Mesothelial cell of epicardium (in vitro differentiated cells): ENCODE measurements around the gene NTRK3. TPM values are rescaled to one million over a fixed set of nuclear protein-coding genes. Genes with fewer than 3 reads are reported as not detected.
"Not testable (repeated sequence)": the region's sequence is repeated elsewhere in the genome, so short reads cannot be mapped to it uniquely, and the experiment has no call there.

ENCODE experiments used
- DNase-seq, 2 experiments: peaks; one replicate each; pipeline ENCODE4 v3.0.0; 2021; ENCODE audit warnings: low spot score in 2 of 2; ENCODE audit not compliant: unreplicated experiment in 2 of 2
- H3K27ac Mint-ChIP-seq: 2 replicates; pipeline ENCODE4 v1.8.0; 2021; ENCODE audit warnings: mixed read lengths
- H3K27me3 Mint-ChIP-seq: 2 replicates; pipeline ENCODE4 v1.8.0; 2021; ENCODE audit warnings: low read depth, mixed read lengths
- H3K36me3 Mint-ChIP-seq: 2 replicates; pipeline ENCODE4 v1.8.0; 2021; ENCODE audit warnings: mixed read lengths
- H3K4me1 Mint-ChIP-seq: 2 replicates; pipeline ENCODE4 v1.8.0; 2021; ENCODE audit warnings: mixed read lengths
- H3K4me3 Mint-ChIP-seq: 2 replicates; pipeline ENCODE4 v1.8.0; 2021; ENCODE audit warnings: mild to moderate bottlenecking, moderate library complexity, mixed read lengths
- H3K9me3 Mint-ChIP-seq: 2 replicates; pipeline ENCODE4 v1.8.0; 2021; ENCODE audit warnings: mixed read lengths
- CTCF ChIP-seq: fragments of 200-600 bp; sonication (generic); IDR thresholded peaks from one replicate; pipeline ENCODE4 v1.5.0; 2021; ENCODE audit warnings: antibody characterized with exemption; ENCODE audit not compliant: unreplicated experiment
- total RNA-seq: library from RNA; stranded (reverse); gene quantifications from 3 replicates; pipeline ENCODE4 v1.2.1, GENCODE V29; 2021

The NTRK3 gene
- total RNA-seq, 1 donor from 2014 or later = 2.1 TPM

GRCh38 chr15:87849181-87849580 lies 407.4 kb downstream of the NTRK3 start:
- H3K36me3 Mint-ChIP-seq = no peaks in the 10 kb centered on the region
- no peak overlapping the region for H3K27ac Mint-ChIP-seq
- H3K4me3 Mint-ChIP-seq = no peak overlapping the region
- DNase-seq = no peak
- H3K27me3 Mint-ChIP-seq = peaks cover 15% of the 10 kb centered on the region
- peaks cover 4% of the 10 kb centered on the region for H3K9me3 Mint-ChIP-seq
- no peak for TF ChIP-seq CTCF
- no peaks in the 10 kb centered on the region for H3K4me1 Mint-ChIP-seq

GRCh38 chr15:87848012-87848411 lies 408.5 kb downstream of the NTRK3 start:
- H3K36me3 Mint-ChIP-seq = no peaks in the 10 kb centered on the region
- no peak for TF ChIP-seq CTCF
- H3K9me3 Mint-ChIP-seq = peaks cover 4% of the 10 kb centered on the region
- no peaks in the 10 kb centered on the region for H3K4me1 Mint-ChIP-seq
- H3K27me3 Mint-ChIP-seq = peaks cover 13% of the 10 kb centered on the region
- no peak overlapping the region for H3K27ac Mint-ChIP-seq
- DNase-seq = no peak
- no peak overlapping the region for H3K4me3 Mint-ChIP-seq

GRCh38 chr15:87846746-87847145 lies 409.8 kb downstream of the NTRK3 start:
- TF ChIP-seq CTCF = no peak
- Mint-ChIP-seq H3K27ac (no peak overlapping the region), H3K27me3 (peaks cover 6% of the 10 kb centered on the region), H3K4me3 (no peak overlapping the region), H3K9me3 (peaks cover 4% of the 10 kb centered on the region), H3K36me3 (no peaks in the 10 kb centered on the region), H3K4me1 (no peaks in the 10 kb centered on the region)
- DNase-seq = no peak

GRCh38 chr15:87843312-87843711 lies 413.2 kb downstream of the NTRK3 start:
- no peaks in the 10 kb centered on the region for H3K36me3 Mint-ChIP-seq
- peaks cover 2% of the 10 kb centered on the region for H3K27me3 Mint-ChIP-seq
- H3K9me3 Mint-ChIP-seq = peaks cover 4% of the 10 kb centered on the region
- no peak overlapping the region for H3K4me3 Mint-ChIP-seq
- TF ChIP-seq CTCF = no peak
- H3K4me1 Mint-ChIP-seq = no peaks in the 10 kb centered on the region
- no peak overlapping the region for H3K27ac Mint-ChIP-seq
- no peak for DNase-seq

GRCh38 chr15:87841426-87841998 lies 415.0 kb downstream of the NTRK3 start:
- no peak overlapping the region for H3K27ac Mint-ChIP-seq
- H3K36me3 Mint-ChIP-seq = no peaks in the 10 kb centered on the region
- peaks cover 8% of the 10 kb centered on the region for H3K9me3 Mint-ChIP-seq
- no peak for DNase-seq
- H3K4me3 Mint-ChIP-seq = no peak overlapping the region
- peaks cover 2% of the 10 kb centered on the region for H3K27me3 Mint-ChIP-seq
- TF ChIP-seq CTCF = no peak
- no peaks in the 10 kb centered on the region for H3K4me1 Mint-ChIP-seq

GRCh38 chr15:87835830-87836229 lies 420.7 kb downstream of the NTRK3 start:
- not testable (repeated sequence) for DNase-seq, H3K9me3 Mint-ChIP-seq, H3K27ac Mint-ChIP-seq, H3K36me3 Mint-ChIP-seq, H3K4me1 Mint-ChIP-seq, H3K4me3 Mint-ChIP-seq
- H3K27me3 Mint-ChIP-seq = peaks cover 17% of the 10 kb centered on the region

GRCh38 chr15:87833333-87833732 lies 423.2 kb downstream of the NTRK3 start:
- not testable (repeated sequence) for H3K4me1 Mint-ChIP-seq, H3K9me3 Mint-ChIP-seq, H3K36me3 Mint-ChIP-seq, H3K4me3 Mint-ChIP-seq, H3K27ac Mint-ChIP-seq, DNase-seq
- peaks cover 21% of the 10 kb centered on the region for H3K27me3 Mint-ChIP-seq
